Measurements from ENCODE around the gene PAK1IP1.

Gene PAK1IP1

GRCh38 chr6:10756085-10756484, 61.3 kb downstream of the PAK1IP1 start:
- no peak for TF ChIP-seq CTCF (IDR thresholded peaks at IDR 0.05; ENCODE audit: insufficient read depth, low read length, poor library complexity, severe bottlenecking)
- Histone ChIP-seq H3K4me3 (replicated peaks; ENCODE audit: low read depth, low read length) (no peak overlapping the region), H3K36me3 (ENCODE audit: control insufficient read depth, insufficient read depth, low read length) (peaks cover 6% of the 10 kb centered on the region), H3K27me3 (replicated peaks; ENCODE audit: control insufficient read depth, insufficient read depth, low read length) (no peaks in the 10 kb centered on the region)
- DNase-seq (ENCODE audit: extremely low read depth, insufficient read length), result no peak

Measured in GM06990 (cell line).